ENCODE measurements around the gene ZFP62. TPM values are rescaled to one million over a fixed set of nuclear protein-coding genes. Genes with fewer than 3 reads are reported as not detected.
A peak's percentile ranks its signal among the peaks of the same experiment; 100 is the strongest.

Gene ZFP62
- total RNA-seq, 1 donor from 2014 or later, result 29.9 TPM

DNA sequence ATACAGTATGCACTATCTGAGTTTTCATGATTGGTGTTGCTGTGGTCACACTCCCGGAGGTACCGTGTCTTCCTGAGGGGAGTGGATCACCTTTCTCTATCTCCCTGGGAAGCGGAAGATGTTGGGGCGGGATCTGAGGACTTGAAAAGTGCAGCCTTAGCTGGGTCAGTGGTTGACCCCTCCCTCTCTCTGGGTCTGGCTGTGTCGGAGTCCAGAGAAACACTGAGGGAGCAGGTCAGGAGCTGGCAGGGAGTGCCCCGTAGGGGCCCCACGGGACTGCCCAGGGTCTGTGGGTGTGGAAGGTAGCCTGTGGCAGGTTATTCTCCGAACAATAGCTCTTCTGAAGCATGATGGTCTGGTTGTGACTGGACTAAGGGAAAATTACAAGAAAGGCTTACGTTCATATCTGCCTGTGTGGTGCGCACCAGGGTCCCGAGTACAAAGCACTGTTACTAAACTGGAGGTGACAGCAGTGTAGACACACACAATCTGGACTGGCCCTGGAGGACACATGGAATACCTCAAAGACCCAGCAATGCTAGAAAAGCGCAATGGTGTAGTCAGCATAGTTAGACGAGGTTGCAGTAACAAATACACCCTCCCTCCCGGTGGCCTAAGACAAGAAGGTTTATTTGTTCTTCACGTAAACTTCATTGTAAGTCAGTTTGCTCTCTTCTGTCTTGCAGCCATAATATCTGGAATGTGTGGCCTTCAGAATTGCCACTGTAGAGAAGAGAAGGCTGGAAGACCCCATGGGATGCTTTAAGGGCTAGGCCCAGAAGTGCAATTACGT, 9.4 kb upstream of the ZFP62 start:
- DNase-seq (ENCODE audit: low spot score) (no peak), ATAC-seq (no peak)
- intact Hi-C loops (cut with DNase I), result no loop called here

DNA sequence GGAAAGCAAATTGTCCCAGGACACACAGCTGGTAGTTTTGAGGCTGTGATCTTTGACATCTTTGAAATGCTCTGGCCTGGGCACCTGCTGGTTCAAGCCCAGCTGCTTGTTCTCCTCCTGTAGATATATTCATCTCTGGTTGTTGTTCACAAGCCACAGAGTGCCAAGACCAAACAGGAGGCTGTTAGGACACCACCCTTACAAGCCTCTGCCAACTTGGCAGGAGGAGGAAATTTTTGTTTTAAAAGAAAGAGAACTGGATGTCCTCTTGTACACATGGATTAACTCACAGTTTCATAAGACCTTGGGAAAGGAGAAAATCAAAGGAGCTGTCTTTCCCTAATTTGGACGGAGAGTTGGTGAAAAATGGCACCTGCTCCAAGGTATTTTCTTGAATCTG, 8.5 kb upstream of the ZFP62 start:
- ATAC-seq (peak; percentile 84), DNase-seq (ENCODE audit: low spot score) (no peak)
- intact Hi-C loops (cut with DNase I), result no loop called here

- intact Hi-C loops (cut with DNase I), result no loop called here
- DNase-seq (ENCODE audit: low spot score), result peak; percentile 90
These were observed 7.9 kb upstream of the ZFP62 start for GRCh38 chr5:180868960-180869359.

DNA sequence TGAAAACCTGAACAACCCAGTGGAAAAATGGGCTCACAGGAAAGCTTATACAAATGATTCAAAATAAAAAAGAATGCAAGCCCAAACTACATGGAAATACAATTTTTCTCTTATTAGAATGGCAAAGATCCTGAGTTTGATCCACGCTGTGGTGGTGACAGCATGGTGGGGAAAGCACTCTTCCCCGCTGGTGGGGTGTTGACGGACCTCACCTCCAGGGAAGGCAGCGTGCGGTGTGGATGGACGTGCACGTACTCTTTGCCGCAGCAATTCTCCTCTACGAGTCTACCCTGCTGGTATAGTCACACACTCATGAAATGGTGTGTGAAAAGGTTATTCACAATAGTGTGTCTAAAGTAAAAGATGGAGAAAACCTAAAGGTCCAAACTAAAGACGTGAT, 5.9 kb upstream of the ZFP62 start:
- intact Hi-C loops (cut with DNase I), result no loop called here
- ATAC-seq (no peak), DNase-seq (ENCODE audit: low spot score) (no peak)

More at GRCh38 chr5:180868960-180869359, 7.9 kb upstream of the ZFP62 start:
- ATAC-seq, result peak; percentile 83

DNA sequence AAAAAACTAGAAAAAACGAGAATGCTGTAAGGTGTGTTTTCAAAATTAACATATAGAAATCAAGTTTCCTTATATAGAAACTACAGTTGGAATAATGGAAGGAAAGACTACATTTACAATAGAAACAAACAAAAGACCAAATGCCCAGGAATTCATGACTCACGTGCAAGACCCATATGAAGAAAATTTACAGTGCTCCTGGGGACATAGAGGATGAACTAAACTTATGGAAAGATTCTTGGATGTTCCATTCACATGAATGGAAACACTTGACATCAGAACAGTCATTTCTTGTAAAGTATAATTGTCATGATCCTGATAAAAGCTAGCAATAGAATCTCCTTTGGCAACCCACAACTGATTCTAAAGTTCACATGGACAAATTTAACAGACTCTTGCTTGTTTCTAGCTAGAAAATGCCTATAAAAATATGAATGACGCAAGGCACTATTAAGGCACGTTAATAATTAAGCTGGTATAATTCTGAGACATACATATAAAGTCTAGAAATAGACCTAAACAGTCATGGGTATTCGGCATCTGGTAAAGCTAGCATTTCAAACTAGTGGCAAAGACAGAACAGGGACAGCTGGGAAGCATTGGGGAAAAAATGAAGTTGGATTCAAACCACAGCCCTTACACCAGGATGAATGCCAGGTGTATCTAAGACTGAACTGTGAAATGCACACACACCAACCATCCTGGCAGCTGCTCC, 5.1 kb upstream of the ZFP62 start:
- no peak for DNase-seq (ENCODE audit: low spot score)
- no peak for ATAC-seq
- intact Hi-C loops (cut with DNase I), result no loop called here

GRCh38 chr5:180862645-180863044, 1.6 kb upstream of the ZFP62 start:
- ATAC-seq (no peak), DNase-seq (ENCODE audit: low spot score) (no peak)
- intact Hi-C loops (cut with DNase I), result no loop called here

DNA sequence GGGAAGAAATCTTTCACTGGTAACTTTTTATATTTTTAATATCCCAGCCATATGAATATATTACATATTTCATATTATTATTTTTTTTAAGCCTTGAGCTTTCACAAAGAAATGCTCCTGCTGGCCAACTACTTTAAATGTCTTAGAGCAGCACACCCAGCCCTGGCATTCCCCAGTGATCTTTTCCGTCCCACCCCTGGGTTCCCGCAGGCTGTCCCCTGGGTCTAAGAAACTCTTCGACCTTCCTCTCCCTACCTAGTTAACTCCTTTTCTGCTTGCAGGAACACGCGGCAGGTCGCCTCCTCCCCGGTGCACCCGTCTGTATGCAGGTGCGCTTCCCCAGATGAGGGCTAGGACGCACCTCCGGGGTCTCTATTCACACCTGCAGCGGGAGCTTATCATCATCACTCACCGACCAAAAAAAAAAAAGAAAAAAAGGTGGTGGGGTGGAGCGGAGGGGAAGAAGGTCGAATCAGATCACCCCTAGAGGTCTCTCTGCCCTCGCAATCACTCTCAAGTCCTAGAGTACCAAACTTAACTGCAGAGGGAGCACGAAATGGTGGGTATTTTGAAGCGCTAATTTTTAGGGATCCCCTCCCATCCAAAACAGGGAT, 696 bp downstream of the ZFP62 start:
- no peak for DNase-seq (ENCODE audit: low spot score)
- intact Hi-C loops (cut with DNase I), result no loop called here
- ATAC-seq, result peak; percentile 60

DNA sequence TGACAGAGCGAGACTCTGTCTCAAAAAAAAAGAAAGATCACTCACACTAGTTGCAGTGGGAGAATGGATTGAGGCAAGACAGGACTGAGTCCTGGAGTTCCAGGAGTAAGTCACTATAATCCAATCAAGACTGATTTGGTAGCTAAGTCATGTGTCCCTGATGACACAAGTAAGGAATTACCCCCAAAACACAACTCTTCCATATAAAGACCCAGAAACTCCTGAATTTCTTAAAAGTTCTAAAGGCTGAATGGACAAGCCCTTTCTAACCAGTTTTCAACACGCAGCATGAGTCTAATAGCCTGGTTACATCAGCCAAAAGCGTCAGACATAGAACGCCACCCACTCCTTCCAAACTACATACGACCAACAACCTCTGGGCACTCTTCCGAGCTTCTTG, 2.5 kb downstream of the ZFP62 start:
- DNase-seq (ENCODE audit: low spot score) (no peak), ATAC-seq (no peak)
- intact Hi-C loops (cut with DNase I), result no loop called here

DNA sequence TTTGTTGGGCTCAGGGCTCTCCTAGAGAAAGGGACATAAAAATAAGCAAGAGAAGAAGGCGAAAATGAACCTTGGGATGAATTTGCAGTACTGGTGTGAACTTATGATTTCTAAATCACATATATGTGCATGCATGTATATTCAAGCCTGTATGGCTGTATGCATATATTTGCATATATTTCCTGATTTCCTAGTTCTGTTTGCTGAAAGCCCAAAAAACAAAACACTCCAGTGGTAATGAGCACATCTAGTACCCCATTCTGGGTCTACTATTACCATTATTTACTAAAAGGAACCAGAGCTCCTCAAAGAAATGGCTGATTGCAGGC, 7.3 kb downstream of the ZFP62 start:
- ATAC-seq, result no peak
- intact Hi-C loops (cut with DNase I), result no loop called here

DNA sequence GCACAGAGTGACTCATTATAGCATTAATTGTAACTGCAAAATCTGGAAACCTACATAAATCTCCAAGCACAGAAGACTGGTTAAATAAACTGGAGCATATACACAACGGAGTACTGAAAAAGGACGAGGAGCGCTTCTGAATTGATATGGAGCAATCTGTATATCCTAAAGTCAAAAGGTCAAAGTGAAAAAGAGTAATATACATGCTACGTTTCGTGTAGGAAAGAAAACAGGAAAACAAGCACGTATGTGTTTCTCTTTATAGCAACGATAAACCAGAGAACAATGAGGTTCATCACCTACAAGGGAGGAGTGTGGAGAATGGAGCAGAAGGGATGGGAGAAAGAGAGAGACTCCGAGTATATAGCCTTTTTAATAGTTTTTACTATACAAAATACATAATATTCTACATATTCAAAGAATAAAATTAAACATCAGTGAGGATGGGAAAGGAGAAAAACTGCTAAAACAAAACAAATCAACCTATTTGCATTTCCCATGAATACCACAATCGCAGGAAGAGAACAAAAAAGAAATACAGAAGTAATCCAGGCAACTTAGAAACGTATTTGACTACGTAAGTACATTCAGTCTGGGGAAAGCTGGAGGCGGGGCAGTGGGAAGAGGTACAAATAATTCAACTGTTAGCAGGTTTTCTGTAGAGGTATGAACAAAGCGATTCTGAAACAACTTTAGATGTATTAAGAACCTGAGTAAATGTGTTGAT, 7.8 kb downstream of the ZFP62 start:
- intact Hi-C loops (cut with DNase I), result no loop called here
- no peak for ATAC-seq
- no peak for DNase-seq (ENCODE audit: low spot score)

More for the DNA sequence above, 7.3 kb downstream of the ZFP62 start:
- no peak for DNase-seq (ENCODE audit: low spot score)

DNA sequence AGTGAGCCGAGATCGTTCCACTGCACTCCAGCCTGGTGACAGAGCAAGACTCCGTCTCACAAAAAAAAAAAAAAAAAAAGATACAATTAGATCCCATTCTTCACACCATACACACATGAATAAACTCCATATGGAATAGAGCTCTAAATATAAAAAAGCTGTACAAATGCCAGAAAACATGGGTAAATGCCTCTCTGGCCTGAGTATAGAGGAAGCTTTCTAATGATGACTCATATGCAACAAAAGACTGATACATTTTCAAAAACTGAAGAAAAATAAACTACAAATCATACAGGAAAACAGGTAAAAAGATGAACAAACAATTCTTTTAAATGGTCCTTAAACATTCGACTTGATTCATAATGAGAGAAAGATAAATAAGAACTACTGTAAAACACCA, 8.6 kb downstream of the ZFP62 start:
- DNase-seq (ENCODE audit: low spot score) (no peak), ATAC-seq (no peak)
- intact Hi-C loops (cut with DNase I), result no loop called here

DNA sequence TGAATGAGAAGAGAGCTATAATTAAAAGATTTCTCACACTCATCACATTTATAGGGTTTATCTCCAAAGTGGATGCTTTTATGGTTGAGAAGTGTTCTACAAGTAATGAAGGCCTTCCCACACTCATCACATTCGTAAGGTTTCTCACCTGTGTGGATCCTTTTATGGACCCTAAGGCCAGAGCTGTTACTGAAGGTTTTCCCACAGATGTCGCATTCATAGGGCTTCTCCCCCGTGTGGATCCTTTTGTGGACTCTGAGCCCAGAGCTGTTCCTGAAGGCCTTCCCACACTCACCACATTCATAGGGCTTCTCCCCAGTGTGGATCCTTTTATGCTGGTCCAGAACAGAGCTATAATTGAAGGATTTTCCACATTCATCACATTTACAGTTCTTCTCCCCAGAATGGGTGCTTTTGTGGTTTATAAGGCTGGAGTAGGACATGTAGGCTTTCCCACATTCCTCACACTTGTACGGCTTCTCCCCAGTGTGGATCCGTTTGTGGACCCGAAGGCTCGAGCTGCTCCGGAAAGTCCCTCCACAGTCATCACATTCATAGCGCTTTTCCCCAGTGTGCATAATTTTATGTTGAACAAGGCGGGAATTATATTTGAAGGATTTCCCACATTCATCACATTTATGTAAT, 10.5 kb downstream of the ZFP62 start:
- intact Hi-C loops (cut with DNase I), result no loop called here
- no peak for ATAC-seq
- no peak for DNase-seq (ENCODE audit: low spot score)

- intact Hi-C loops (cut with DNase I), result no loop called here
- DNase-seq (ENCODE audit: low spot score) (no peak), ATAC-seq (no peak)
These were observed 11.2 kb downstream of the ZFP62 start for GRCh38 chr5:180849827-180850226.

DNA sequence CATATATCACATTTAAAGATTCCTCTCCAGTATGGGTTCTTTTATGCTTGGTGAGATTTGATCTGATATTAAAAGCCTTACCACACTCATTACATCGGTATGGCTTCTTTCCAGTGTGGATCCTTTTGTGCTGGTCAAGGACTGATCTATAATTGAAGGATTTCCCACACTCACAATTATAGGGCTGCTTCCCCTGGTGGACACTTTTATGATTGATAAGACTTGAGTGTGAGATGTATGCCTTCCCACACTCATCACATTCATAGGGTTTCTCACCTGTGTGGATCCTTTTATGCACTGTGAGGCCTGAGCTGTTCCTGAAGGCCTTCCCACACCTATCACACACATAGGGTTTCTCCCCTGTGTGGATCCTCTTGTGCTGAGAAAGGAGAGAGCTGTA, 12.2 kb downstream of the ZFP62 start:
- DNase-seq (ENCODE audit: low spot score), result no peak
- ATAC-seq, result no peak
- intact Hi-C loops (cut with DNase I), result no loop called here

DNA sequence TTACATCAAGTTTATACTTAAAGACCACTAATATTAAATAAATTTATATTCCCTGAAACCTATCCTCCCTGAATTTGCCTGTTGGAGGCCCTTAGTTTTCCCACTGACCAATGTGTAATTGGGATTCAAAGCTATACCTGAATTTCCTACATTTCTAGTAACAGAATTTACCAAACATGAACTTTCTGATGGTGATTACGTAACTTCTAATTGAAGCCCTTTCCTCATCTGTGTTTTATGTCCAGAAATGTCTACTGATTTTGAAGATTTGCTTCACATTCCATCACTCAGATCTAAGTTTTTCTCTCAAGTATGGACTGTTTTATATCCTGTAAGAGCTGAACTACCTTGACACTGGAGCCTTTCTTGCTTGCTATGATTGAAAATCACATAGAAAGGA, 12.8 kb downstream of the ZFP62 start:
- ATAC-seq (no peak), DNase-seq (ENCODE audit: low spot score) (no peak)
- intact Hi-C loops (cut with DNase I), result no loop called here

GRCh38 chr5:180847026-180847425, 14.1 kb downstream of the ZFP62 start:
- ATAC-seq, result no peak
- intact Hi-C loops (cut with DNase I), result no loop called here

GRCh38 chr5:180844858-180845257, 16.2 kb downstream of the ZFP62 start:
- ATAC-seq, result no peak
- no peak for DNase-seq (ENCODE audit: low spot score)
- intact Hi-C loops (cut with DNase I), result no loop called here

More at GRCh38 chr5:180847026-180847425, 14.1 kb downstream of the ZFP62 start:
- DNase-seq (ENCODE audit: low spot score), result no peak

DNA sequence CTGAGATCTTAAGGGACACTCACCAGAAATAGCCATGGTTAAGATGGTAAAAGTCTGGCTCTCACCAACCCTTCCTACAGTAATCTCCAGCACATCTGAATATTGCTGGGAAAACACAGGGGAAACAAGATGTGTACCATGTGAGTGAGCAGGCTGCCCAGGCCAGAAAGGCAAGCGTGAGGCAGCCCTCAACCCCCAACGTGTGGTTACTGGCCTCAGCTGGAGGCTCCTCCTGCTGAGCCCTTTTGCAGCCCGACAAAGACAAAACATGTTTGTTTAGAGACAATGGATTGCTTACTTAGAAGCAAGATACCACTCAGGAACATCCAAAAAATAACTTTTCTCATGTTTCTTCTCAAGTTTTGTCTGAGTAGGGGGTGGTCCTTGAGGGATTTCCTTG, 16.6 kb downstream of the ZFP62 start:
- intact Hi-C loops (cut with DNase I), result no loop called here
- DNase-seq (ENCODE audit: low spot score) (no peak), ATAC-seq (no peak)

- DNase-seq (ENCODE audit: low spot score), result no peak
- ATAC-seq, result no peak
- intact Hi-C loops (cut with DNase I), result no loop called here
These were observed 21.1 kb downstream of the ZFP62 start for GRCh38 chr5:180839935-180840334.
